Activated T-helper 9 cell treated with anti-CD3 and anti-CD28 coated beads, Interleukin-2, amount 50 U/mL, for 16 hours (primary cell): ENCODE measurements around the gene KRTAP10-8.
"Not testable (repeated sequence)": the region's sequence is repeated elsewhere in the genome, so short reads cannot be mapped to it uniquely, and the experiment has no call there.

Experiments used
- DNase-seq: peaks from one replicate; pipeline ENCODE4 v3.0.0-alpha.2; 2020; ENCODE audit warnings: low read depth

Gene KRTAP10-8

DNA sequence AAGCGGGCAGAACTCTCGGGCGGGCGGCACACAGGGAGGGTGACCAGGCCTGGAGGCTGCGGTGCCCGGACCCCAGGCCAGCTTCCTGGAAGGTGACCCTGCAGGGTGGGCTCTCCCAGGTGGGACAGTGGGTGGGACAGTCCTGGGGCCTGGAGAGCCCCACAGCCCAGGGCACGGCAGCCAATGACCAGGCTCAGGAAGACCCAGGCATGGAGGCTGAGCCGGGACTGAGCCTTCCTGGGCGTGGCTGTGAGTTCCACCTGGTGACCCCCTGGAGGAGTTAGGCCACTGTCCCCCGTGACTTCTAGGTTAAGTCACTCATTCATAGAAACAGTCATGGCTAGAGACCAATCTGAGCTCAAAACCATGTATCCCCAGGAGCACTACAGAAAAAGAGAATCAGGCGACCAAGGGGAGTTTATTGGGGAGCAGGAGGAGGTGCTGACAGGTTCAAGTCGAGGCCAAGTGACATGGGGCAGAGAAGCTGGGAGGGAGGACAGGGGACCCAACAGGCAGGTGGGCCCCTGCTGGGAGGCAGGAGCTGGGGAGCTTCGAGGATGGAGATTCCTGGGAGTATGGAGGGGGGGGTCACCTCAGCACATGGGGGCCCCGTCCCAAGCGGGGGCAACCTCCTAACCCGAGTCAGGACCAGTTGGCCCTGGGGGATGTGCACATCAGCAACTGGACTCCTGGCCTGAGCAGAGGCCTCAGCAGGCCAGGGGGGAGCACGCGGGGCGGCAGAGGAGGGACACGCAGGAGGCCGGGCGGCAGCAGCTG lies 32.6 kb upstream of the KRTAP10-8 start:
- DNase-seq = no peak

DNA sequence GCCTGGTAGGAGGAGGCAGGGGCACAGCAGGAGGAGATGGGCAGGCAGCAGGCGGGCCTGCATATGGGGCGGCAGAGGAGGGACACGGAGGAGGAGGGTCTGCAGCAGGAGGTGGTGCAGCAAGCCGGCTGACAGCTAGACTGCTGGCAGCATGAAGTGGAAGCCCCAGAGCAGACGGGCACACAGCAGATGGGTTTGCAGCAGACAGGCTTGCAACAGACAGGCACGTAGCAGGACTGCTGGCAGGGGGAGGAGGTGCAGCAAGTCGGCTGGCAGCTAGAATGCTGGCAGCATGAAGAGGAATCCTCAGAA lies 32.1 kb upstream of the KRTAP10-8 start:
- no peak for DNase-seq

DNA sequence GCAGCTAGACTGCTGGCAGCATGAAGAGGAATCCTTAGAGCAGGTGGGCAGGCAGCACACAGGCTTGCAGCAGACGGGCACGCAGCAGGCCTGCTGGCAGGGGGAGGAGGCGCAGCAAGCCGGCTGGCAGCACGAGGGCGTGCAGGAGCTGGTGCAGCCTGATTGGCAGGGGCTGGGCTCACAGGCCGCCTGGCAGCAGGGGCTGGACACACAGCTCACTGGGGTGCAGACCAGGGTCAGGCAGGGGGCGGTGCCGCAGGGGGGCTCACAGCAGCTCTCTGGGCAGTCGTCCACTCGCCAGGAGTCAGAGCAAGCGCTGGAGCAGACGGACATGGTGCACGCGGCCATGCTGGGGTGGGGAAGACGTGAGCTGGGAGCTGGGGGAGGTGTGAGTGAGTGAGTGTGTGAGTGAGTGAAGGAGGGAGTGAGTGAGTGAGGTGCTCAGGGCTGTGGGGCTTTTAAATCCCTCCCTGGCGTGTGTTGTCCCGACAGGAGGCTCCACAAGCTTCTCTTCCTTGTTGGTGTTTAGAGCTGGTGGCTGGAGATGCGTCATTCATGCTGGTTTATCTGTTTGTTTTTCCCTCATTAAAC lies 31.6 kb upstream of the KRTAP10-8 start, which contains the start of gene KRTAP10-5:
Gene KRTAP10-5 (minus strand): TSS at position 374 of the 591 bp plus-strand sequence. CDS start 26 bp downstream, at position 348.
- DNase-seq = not testable (repeated sequence)

DNA sequence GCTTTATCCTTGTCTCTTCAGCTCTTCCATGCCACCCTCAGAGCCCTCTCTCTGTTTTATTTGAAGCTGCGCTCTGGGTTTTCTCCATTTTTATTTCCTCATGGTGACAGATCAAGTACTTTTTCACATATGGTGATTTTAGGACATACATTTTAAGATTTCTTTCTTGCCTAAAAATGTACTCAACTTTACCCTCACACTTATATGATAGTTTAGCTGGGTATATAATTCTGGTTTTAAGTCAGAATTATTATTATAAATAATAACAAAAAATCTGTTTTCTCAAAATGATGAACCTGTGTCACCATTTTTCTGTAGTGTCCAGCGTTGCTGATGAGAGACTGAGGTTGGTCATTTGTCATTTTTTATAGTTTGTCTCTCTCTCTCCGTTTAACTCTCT lies 30.7 kb upstream of the KRTAP10-8 start:
- no peak for DNase-seq

DNA sequence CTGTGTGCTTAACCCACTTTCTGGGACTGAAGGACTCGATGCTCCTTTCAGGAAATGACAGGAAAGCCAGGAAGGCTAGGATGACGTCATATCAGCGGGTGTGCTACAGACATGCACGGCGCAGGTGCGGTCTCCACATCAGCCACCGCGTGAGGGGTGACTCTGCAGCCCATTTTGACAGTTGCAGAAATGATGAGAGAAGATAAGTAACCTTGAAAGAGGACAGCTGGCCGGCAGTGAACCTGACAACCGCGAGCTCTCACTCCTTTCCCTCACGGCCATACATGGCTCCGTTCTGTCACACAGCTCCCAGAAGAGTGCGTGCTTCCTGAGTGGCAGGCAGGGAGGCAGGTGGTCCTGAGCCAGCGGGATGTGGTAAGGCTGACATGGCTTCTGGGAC lies 29.8 kb upstream of the KRTAP10-8 start:
- no peak for DNase-seq

DNA sequence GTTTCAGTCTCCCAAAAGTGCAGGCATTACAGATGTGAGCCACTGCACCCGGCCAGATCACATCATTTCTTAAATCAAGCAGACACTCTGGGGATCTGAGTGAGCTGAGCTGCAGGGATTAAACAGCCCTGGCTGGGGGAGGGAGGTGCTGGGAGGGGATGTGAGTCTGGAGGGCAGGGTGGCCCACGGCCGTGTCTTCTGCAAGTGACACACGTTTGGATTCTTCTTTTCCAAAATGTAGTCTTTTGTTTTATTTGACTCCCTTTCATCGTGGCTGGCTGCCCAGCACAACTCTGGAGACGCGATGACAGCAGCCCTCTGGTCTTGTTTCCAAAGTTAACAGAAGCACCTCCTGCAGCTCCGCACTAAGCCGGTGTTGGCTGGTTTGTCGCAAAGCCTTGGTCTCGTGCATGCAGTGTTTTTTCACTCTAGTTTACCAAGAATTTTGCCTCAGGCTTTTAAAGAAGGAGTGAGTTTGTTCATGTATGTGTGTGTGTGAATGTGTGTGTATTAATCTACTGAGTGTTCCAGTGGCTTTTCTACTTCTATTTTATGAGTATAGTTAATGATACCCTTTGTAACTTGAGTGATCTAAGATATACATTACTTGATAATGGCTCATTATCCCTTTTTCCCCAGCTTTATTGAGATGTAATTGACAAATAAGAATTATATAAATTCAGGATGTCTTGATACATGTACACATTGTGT lies 28.6 kb upstream of the KRTAP10-8 start:
- DNase-seq = no peak

DNA sequence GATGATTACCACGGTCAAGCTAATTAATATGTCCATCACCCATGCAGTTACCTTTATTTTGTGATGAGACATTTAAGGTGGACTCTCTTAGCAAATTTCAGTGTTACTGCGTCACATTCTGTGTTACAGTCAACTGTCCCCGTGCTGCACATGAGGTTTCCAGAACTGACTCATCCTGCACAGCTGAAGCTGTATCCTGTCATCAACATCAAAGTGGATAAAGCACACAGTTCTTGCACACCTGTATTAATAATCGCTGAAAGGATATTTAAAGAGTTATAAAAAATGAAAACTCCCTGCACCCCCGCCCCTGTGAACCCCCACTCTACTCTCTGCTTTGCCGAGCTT lies 28.1 kb upstream of the KRTAP10-8 start:
- DNase-seq = no peak

DNA sequence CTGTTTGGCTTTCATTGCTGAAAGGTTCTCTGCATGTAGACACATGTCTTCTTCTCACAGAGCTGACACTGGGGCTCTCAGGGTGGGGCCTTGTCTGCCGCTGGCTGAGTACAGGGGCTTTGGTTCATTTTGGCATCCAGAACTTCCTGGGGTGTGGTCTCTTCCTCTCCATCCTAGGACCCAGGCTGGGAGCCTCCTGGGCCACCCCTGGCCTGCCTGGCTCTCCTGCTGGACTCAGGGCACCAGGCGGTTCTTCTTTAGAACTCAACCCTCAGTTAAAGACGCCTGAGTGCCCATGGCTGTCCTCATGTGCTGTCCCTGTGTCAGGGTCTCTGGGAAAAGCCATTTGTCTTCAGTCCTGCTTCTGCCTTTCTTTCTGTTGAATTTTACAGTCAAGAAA lies 26.0 kb upstream of the KRTAP10-8 start:
- DNase-seq = no peak

DNA sequence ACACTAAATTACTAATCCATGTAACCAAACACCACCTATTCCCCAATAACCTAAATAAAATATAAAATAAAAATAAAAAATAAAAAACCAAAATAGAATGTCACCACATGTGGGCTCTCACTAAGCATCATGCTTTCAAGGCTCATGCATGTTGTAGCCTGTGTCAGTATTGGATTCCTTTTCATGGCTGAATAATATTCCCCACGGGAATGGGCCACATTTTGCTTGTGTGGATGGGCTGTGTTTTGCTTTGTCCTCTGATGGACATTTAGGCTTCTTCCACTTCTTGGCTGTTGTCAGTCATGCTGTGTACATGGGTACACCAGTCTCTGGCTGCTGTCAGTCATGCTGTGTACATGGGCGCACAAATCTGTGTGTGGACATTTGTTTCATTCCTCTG lies 22.8 kb upstream of the KRTAP10-8 start:
- DNase-seq = no peak

DNA sequence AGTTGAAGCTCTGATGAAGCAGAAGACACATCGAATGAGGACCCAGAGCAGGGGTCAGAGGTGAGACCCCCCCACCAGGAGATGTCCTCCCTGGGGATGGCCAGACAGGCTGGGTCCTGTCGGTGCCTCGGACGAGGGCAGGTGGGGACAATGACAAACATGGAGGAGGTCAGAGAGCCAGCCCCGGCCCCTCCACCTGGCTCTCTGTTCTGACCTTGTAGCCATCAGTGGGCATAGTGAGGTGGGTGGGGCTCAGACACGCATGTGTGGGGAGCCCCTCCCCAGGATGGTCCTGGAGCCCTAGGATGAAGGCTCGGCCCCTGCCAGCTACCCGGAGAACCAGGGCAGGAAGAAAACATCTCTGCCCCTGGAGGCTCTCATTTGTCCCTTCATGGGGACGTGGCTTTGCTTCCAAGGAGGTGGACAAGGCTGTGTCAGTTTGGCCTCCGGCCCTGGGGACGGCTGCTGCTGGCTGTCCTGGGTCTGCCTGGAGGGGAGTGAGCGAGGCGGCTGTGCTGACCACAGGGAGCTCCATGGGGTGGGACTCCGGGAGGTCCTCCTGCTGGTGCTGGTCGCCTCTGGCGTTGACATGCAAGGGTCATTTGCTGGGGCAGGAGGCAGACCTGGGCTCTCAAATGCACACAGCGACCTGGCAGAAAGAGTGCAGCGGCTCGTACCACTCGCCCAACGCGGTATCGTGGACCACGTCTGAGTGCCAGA lies 22.1 kb upstream of the KRTAP10-8 start:
- DNase-seq = no peak

DNA sequence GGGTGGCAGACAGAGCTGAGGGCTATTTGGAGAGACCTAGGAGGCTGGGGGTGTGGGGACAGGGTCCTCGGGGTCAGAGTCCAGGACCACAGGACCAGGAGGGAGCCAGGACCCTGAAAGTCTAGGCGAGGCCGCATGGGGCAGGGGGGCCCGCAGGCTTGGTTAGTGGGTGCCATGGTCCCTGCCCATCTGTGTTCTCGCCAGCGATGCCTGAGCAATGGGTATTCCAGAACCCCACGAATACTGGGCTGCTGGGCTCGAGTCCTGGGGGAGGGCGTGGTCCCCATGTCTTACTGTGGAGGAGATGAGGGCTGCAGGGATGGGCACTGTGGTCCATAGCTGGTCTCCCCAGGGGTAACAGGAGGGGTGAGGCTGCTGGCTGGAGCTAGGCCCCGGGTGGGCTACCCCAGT lies 21.6 kb upstream of the KRTAP10-8 start:
- no peak for DNase-seq

DNA sequence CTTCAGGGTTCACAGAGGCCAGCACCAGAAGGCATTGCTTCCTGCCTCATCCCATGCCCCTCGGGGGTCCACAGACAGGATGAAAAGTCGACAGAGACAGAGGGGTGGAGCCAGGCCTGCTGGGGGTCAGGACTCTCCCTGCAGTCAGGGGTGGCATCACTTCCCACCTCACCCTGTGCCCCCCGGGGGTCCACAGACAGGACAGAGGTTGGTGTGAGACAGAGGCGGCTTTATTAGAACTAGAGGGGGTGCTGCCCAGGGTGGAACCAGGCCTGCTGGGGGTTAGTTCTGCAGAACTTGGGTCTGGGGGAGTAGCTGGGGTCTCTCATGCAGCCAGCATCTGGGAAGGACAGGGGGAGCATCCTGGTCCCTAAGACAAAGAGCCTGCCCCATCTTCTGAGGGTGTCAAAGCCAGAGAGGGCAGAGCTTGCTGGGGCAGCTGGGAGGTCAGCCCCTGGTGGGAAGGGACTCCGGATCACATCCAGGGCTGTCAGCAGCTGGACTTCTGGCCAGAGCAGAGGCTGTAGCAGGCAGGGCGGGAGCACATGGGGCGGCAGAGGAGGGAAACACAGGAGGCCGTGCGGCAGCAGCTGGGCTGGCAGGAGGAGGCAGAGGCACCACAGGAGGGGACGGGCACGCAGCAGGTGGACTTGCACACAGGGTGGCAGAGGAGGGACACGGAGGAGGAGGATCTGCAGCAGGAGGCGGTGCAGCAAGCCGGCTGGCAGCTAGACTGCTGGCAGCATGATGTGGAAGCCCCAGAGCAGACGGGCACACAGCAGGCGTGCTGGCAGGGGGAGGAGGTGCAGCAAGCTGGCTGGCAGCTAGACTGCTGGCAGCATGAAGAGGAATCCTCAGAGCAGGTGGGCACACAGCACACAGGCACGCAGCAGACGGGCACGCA lies 20.7 kb upstream of the KRTAP10-8 start:
- not testable (repeated sequence) for DNase-seq

DNA sequence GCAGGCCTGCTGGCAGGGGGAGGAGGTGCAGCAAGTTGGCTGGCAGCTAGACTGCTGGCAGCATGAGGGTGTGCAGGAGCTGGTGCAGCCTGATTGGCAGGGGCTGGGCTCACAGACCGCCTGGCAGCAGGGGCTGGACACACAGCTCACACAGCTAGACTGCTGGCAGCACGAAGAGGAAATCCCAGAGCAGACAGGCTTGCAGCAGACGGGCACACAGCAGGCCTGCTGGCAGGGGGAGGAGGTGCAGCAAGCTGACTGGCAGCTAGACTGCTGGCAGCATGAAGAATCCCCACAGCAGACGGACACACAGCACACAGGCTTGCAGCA lies 20.1 kb upstream of the KRTAP10-8 start:
- not testable (repeated sequence) for DNase-seq

DNA sequence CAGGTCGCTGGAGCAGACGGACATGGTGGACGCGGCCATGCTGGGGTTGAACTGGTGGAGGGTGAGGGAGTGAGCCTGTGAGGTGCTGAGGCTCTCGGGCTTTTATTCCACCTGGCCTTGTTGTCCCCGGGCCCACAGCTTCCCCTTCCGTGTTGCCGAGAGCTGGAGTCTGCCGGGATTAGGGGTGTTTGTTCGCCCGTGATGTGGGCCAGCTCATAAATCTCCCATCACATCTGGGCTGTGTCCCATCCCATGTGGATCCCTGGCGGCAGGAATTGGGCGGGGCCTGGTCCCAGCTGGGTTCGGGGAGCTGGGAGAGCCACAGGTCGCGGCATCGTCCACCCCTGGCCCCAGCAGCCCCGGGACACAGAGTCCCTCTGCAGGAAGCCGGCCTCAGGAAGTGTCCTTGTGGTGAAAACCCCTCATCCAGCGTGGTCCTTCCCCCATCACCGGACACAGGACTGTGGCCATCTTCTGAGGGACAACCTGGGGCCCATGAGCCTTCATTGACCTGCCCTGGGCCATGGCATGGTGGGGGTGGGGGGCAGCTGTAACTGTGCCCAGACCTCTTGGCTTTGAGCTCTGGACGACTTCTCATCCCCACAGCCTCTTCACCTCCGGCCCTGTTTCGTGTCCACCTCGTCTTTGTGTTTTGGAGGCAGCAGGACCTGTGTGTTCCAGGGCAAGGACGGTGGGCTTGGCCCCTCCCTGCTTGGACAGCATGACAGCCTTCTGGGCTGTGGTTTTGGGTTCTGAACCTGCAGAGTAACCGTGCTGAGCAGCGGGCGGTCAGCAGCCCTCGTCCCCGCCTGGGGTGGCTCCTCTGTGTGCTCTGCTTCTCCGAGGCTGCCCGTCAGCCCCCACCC lies 19.2 kb upstream of the KRTAP10-8 start, which contains the start of gene KRTAP10-6:
Gene KRTAP10-6 (minus strand): TSS at position 60 of the 866 bp plus-strand sequence. CDS start 21 bp downstream, at position 39.
- DNase-seq = no peak

DNA sequence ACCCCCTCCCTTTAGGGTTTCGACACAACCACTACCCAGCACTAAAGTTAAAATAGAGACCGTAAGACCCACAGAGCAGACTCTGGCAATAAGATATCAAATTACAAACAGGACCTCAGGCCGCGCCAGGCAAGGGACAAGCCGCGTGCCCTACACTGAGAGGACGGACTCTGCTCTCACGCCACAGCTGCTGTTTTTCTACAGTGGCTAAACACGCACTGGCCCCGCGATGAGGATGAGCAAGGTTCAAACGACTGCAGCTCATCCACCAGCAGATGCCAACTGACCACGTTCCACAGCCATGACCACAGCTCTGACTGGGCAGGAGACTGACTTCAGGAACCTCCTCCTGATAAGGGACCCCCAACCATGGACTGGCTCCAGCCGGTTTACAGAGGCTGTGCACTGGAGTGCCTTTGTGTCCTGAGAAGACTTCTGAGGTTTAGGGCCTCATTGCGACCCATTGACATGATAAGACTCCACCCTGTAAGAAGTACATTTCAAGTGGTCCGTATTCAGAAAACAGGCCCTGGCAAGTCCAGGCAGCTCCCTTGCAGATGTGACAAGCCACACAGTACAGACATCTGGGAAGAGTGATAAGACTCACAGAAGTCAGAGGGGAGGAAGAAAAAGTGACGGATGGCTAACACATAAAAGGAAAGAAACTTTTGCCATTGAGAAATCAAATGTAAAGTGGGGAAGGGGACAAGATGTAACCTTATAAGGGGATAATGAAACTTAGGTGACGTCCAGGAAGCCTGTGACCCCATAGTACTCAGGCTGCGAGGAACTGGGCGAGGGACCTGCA lies 18.1 kb upstream of the KRTAP10-8 start:
- DNase-seq = no peak

DNA sequence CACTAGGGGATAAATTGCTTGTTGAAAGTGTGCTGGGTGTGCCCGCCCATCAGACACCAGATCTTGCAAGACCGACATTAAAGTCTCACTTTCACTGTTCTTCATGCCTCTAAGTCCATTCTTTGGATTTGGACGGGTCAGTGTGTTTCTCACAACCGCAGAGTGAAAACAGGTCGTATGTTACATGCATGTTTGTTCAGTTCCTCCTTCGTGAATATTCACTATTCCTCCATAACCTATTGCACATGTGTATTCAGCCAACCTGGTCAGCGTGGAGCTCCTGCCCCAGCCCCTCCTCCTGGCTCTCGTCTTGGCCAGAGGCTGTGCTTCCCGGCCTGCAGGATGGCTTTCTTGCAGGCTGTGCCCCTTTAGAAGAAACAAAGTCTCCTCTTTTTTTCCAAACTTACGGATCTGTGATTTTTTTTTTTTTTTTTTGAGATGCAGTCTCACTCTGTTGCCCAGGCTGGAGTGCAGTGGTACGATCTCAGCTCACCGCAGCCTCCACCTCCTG lies 17.4 kb upstream of the KRTAP10-8 start:
- no peak for DNase-seq

DNA sequence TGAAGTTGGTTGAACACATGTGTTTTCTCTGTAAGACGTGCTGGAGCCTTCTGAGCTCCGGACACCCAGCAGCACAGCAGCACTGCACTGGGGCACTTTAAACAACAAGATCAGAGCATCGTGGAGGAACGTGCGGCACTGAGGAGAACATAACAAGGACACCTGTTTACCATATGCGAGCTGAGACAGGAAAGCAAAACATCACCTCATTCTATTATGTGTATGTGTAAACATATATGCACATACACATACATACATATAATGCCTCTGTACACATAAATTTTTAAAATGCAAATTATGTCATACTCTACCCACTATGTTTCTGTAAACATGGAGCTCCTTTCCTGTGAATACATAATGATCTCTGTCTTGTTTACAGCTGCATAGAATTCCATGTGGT lies 16.4 kb upstream of the KRTAP10-8 start:
- DNase-seq = no peak

DNA sequence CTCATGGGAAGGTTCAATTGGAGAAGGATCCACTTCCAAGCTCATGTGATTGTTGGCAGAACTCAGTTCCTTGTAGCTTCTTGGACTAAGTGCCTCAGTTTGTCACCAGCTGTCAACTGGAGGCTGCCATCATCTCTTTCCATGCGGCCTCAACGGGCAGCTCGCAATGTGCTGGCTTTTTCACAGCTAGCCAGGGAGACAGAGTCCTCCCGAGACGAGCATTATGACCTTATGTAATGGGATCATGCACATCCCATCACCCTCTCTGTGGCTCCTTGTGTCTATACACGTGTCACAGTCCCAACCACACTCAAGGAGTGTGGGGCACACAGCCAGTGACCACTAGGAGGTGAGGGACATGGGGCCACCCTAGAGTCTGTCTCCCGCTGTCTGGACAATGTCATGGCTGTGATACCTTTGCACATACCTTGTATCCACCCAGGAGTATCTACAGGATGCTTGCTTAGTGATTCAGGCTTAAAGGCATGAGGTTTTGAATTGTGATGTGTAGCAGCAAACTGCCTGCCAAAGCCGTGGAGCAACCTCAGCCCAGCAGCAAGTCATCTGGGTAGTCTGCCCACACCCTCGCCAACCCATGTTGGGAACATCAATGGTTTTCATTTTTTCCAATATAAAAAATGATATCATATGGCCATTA lies 15.7 kb upstream of the KRTAP10-8 start:
- no peak for DNase-seq

DNA sequence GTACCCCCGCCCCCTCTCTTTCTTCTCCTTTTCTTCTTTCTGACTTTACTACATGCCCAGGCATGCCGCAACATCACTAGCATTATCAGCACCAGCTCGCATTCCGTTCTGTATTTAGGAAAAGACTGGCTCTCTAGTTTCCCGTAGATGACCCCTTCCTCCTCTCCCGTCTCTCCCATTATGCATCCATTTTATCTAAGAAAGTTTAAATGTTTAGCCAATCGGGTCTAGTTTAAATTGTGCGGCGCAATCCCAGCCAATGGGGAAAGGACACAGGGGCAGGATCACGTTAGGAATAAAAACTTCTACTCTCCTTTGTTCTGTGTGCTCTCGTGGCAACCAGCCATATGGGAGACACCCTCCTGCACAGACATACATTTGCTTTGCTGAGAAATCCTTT lies 13.8 kb upstream of the KRTAP10-8 start:
- no peak for DNase-seq
